HG03460 (cell line): ENCODE results near the gene ARTN.
A peak's percentile ranks its signal among the peaks of the same experiment; 100 is the strongest.

Source experiments
- ATAC-seq: cut with Tn5 transposase; IDR thresholded peaks from one replicate; pipeline ENCODE4 v1.9.1; 2021; ENCODE audit not compliant: unreplicated experiment

Gene ARTN

DNA sequence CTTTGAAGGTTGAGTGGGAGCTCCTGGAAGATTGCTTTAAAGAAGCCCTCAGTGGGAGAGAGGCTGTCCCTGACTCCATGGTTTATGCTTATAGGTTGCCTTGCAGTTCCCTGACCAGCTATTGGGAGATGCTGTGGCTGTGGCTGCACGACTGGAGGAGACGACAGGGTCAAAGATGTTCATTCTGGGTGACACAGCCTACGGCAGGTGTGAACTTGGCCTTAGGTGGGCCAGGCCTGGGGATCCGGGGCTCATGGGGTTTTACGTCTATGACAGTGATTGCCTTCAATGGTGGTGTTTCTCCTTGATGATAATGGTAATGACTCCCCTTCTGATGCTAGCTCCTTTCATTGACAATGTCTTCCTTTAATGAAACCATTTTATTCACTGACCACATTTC lies 36.9 kb downstream of the ARTN start:
- no peak for ATAC-seq

DNA sequence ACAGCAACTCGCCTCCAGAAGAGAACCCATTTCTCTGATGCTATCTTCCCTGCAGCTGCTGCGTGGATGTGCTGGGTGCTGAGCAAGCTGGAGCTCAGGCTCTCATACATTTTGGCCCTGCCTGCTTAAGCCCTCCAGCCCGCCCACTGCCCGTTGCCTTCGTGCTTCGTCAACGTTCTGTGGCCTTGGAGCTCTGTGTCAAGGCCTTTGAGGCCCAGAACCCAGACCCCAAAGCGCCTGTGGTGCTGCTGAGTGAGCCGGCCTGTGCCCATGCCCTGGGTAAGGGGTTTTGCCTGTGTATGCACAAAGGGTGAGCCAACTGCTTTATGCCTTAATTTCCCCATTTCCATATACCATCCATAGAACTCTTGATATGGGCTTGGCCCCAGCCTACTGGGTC lies 37.3 kb downstream of the ARTN start:
- no peak for ATAC-seq

DNA sequence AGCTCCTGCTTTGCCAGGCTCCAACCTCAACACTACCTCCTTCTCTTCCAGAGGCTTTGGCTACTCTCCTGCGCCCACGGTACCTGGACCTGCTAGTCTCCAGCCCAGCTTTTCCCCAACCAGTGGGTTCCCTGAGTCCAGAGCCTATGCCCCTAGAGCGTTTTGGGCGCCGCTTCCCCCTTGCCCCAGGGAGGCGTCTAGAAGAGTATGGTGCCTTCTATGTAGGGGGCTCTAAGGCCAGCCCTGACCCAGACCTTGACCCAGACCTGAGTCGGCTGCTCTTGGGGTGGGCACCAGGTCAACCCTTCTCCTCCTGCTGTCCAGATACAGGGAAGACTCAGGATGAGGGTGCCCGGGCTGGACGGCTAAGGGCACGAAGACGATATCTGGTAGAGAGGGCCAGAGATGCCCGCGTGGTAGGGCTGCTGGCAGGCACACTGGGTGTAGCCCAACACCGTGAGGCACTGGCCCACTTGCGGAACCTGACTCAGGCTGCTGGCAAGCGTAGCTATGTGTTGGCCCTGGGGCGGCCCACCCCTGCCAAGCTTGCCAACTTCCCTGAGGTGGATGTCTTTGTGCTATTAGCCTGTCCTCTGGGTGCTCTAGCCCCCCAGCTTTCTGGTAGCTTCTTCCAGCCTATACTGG lies 37.9 kb downstream of the ARTN start:
- ATAC-seq = no peak

- ATAC-seq = no peak
Measured at GRCh38 chr1:43973981-43974442, 40.4 kb downstream of the ARTN start.

GRCh38 chr1:43974443-43975248 lies 41.0 kb downstream of the ARTN start, which contains the start of gene ATP6V0B:
Gene ATP6V0B (plus strand): TSS chr1:43974960. CDS start chr1:43975041, 81 bp downstream.
- peak; percentile 67 for ATAC-seq

DNA sequence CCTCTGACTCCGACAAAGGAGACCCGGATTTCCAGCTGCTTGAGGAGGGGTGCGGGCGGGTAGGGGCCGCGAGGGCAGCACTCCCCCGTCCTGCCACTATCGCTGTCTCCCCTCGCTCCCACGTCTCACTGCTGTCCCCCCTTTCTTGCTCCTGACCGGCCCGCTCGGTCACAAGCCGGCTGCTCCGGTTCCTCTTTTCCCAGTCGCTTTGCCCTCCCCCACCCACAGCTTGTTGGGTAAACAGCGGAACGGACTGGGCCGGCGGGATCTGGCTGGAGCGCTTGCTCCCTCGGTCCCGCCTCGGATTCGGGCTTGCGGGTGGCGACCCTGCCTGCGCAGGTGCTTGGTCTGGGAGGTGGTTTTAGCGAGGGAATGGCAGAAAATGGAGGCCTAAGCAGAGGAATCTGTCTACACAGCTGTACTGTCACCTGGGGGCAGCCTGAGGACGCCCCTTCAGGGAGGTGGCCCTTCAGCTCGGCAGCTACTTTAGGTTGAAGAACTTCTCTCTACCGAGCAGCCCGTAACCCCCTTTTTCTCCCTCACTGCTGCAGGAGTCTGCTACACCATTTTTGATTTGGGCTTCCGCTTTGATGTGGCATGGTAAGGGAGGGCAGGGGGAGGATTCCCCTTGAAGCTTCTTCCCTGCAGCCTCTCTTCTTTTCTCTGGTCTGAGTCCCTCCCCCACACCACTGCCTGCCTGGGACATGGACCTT lies 41.8 kb downstream of the ARTN start:
- peak; percentile 10 for ATAC-seq

GRCh38 chr1:43976045-43976444 lies 42.4 kb downstream of the ARTN start:
- no peak for ATAC-seq

DNA sequence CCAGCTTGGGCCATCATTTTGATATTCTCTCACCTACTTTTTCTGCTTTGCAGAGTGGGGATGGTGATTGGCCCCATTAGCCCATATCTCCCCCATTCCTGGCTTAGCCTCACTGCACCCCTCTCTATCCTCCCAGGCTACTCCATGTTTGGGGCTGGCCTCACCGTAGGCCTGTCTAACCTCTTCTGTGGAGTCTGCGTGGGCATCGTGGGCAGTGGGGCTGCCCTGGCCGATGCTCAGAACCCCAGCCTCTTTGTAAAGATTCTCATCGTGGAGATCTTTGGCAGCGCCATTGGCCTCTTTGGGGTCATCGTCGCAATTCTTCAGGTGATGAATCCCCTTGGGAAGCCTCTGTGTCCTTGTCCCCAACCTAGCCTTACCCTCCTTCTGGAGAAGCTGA lies 43.3 kb downstream of the ARTN start:
- ATAC-seq = no peak

- ATAC-seq = no peak
Measured at GRCh38 chr1:43977376-43978263, 44.0 kb downstream of the ARTN start.

GRCh38 chr1:43978264-43978550 lies 44.6 kb downstream of the ARTN start:
- no peak for ATAC-seq

DNA sequence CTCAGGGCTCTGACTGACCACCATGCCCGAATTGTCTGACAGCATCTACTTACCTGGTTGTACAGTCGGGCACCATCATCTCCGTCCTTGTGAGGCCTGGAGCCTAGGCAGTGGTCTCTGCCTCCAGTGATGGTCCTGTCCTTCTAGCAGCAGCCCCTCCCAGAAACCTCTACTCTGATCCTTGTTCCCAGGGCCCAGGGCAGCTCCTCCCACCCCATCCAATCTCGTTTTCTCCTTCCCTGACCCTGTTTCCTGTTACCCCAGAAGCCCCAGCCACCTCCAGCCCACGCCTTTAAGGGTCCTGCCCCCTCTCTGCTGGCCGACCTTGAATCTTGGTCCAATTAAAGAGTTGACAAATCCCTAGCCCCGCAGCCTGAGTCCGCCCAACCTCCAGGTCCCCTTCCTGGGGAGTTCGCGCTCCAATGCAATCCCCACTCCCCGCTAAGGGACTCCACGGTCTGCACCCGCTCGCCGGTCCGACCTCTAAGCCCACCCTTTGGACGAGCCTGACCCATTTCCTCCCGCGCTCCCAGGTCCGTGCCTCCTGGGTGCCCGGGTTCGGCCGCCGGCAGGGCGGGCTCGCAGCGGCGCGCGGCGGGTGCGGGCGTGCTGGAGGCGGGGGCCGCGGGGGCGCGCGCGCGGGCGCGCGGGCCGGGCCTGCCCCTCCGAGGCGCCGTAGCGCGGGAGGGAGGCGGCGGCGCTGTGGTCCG lies 45.1 kb downstream of the ARTN start, which contains the start of gene B4GALT2:
Gene B4GALT2 (plus strand): TSS at position 660 of the 710 bp plus-strand sequence. CDS start 1,951 bp downstream, outside the sequence.
- ATAC-seq = no peak

GRCh38 chr1:43979261-43979527 lies 45.6 kb downstream of the ARTN start:
- no peak for ATAC-seq

- no peak for ATAC-seq
Measured at GRCh38 chr1:43979528-43980254, 46.1 kb downstream of the ARTN start.

- ATAC-seq = no peak
Measured at GRCh38 chr1:43980255-43981134, 46.9 kb downstream of the ARTN start.

DNA sequence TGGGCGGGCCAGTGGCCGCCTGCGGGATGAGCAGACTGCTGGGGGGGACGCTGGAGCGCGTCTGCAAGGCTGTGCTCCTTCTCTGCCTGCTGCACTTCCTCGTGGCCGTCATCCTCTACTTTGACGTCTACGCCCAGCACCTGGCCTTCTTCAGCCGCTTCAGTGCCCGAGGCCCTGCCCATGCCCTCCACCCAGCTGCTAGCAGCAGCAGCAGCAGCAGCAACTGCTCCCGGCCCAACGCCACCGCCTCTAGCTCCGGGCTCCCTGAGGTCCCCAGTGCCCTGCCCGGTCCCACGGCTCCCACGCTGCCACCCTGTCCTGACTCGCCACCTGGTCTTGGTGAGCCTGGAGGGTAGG lies 47.5 kb downstream of the ARTN start:
- no peak for ATAC-seq

DNA sequence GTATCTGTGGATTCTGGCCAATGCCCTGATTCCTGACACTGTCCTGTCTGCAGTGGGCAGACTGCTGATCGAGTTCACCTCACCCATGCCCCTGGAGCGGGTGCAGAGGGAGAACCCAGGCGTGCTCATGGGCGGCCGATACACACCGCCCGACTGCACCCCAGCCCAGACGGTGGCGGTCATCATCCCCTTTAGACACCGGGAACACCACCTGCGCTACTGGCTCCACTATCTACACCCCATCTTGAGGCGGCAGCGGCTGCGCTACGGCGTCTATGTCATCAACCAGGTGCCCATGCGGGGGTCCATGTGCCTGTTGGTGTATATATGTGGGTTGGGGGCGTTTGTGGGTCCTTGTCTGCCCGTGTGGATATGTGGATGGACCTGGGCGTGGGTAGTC lies 48.0 kb downstream of the ARTN start:
- ATAC-seq = no peak

DNA sequence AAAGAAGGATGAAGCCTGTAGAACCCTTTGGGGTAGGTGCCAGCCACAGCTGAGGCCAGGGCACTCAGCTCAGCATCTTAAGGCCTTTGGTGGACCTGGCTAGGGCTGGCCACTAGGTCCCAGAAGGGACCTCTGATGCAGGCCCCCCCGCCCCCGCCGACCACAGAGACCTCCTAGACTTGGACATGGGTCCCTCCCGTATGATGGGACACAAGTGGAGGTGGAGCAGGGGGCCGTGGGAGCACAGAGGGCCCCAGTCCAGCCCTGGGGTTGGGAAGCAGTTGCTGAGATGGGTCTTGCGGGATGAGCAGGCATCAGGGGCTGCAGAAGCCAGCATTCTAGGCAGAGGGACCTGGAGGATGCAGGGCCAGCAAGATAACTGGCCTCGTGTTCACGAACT lies 48.6 kb downstream of the ARTN start:
- ATAC-seq = no peak

- ATAC-seq = no peak
Measured at GRCh38 chr1:43982808-43983207, 49.2 kb downstream of the ARTN start.
